Osteoblast (primary cell): ENCODE data around the gene HMGA1. TPM values are rescaled to one million over a fixed set of nuclear protein-coding genes. Genes with fewer than 3 reads are reported as not detected.
A peak's percentile ranks its signal among the peaks of the same experiment; 100 is the strongest.

Experiments
- DNase-seq: peaks from one replicate; pipeline ENCODE4 v3.0.0; 2011; ENCODE audit warnings: low spot score, mixed read lengths; ENCODE audit not compliant: insufficient read length; ENCODE audit errors: missing footprints
- H2AFZ ChIP-seq: 2 replicates; pipeline ENCODE4 v1.6.0; 2011; ENCODE audit warnings: mild to moderate bottlenecking, low read length
- H3K27ac ChIP-seq: 2 replicates; pipeline ENCODE4 v1.5.1; 2011; ENCODE audit warnings: mild to moderate bottlenecking, low read depth, low read length, moderate library complexity
- H3K27me3 ChIP-seq: 2 replicates; pipeline ENCODE4 v1.6.0; 2012; ENCODE audit warnings: mild to moderate bottlenecking, control low read depth, inconsistent platforms, low read length, moderate library complexity; ENCODE audit not compliant: insufficient read depth
- H3K36me3 ChIP-seq: 2 replicates; pipeline ENCODE4 v1.5.1; 2011; ENCODE audit warnings: mild to moderate bottlenecking, low read length, control low read depth, moderate library complexity; ENCODE audit not compliant: insufficient read depth
- H3K4me1 ChIP-seq: 2 replicates; pipeline ENCODE4 v1.5.1; 2011; ENCODE audit warnings: mild to moderate bottlenecking, low read length, control low read depth, moderate library complexity; ENCODE audit not compliant: insufficient read depth
- H3K4me2 ChIP-seq: 2 replicates; pipeline ENCODE4 v1.6.0; 2011; ENCODE audit warnings: mild to moderate bottlenecking, low read length; ENCODE audit not compliant: insufficient read depth
- H3K4me3 ChIP-seq: fragments of 200-600 bp; sonication (generic); 3 replicates; pipeline ENCODE4 v1.5.1; 2012; ENCODE audit warnings: mild to moderate bottlenecking, low read length, inconsistent platforms; ENCODE audit not compliant: insufficient read depth
- H3K79me2 ChIP-seq: 2 replicates; pipeline ENCODE4 v1.6.0; 2012; ENCODE audit warnings: mild to moderate bottlenecking, low read length, control low read depth, inconsistent platforms; ENCODE audit not compliant: insufficient read depth
- H3K9me3 ChIP-seq: 2 replicates; pipeline ENCODE4 v1.5.1; 2011; ENCODE audit warnings: low read depth, low read length, control low read depth
- H4K20me1 ChIP-seq: 2 replicates; pipeline ENCODE4 v1.6.0; 2012; ENCODE audit warnings: mild to moderate bottlenecking, low read length, control low read depth; ENCODE audit not compliant: insufficient read depth
- total RNA-seq: library from RNA; depleted of rRNA; stranded (reverse); fragments of >200 nt; gene quantifications from 2 replicates; pipeline ENCODE4 v1.2.3, GENCODE V29; 2012
- TF ChIP-seq, protein P1 (sequence below): IDR thresholded peaks from 2 replicates; pipeline ENCODE4 v1.5.1; 2011; ENCODE audit warnings: mild to moderate bottlenecking, low read depth, low read length, moderate library complexity; ENCODE audit errors: extremely low read depth

The HMGA1 gene
- total RNA-seq, 1 donor: 59.4 TPM

DNA sequence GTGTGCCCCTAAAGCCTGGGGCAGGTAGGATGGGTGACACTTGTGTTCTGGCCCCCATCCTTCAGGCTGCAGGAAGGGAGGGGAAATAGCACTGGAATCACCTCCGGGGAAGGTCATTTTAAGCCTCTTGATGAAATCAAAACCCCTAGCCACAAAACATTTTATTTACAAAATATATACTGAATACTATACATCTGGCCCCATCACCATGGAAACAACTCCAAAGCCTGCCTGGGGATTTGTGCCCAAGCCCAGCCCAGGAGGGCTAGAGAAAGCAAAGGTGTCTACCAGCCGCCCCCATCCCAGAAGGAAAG lies 9.5 kb downstream of the HMGA1 start:
- Histone ChIP-seq H3K9me3 (no peaks in the 10 kb centered on the region), H3K36me3 (peaks cover 23% of the 10 kb centered on the region), H3K79me2 (peaks cover 20% of the 10 kb centered on the region), H3K4me2 (no peak overlapping the region), H4K20me1 (peaks cover 8% of the 10 kb centered on the region), H2AFZ (no peak overlapping the region), H3K4me3 (no peak overlapping the region), H3K4me1 (peaks cover 46% of the 10 kb centered on the region), H3K27me3 (no peaks in the 10 kb centered on the region), H3K27ac (peak overlapping the region; percentile 52)
- TF ChIP-seq, protein P1, sequence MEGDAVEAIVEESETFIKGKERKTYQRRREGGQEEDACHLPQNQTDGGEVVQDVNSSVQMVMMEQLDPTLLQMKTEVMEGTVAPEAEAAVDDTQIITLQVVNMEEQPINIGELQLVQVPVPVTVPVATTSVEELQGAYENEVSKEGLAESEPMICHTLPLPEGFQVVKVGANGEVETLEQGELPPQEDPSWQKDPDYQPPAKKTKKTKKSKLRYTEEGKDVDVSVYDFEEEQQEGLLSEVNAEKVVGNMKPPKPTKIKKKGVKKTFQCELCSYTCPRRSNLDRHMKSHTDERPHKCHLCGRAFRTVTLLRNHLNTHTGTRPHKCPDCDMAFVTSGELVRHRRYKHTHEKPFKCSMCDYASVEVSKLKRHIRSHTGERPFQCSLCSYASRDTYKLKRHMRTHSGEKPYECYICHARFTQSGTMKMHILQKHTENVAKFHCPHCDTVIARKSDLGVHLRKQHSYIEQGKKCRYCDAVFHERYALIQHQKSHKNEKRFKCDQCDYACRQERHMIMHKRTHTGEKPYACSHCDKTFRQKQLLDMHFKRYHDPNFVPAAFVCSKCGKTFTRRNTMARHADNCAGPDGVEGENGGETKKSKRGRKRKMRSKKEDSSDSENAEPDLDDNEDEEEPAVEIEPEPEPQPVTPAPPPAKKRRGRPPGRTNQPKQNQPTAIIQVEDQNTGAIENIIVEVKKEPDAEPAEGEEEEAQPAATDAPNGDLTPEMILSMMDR: no peak
- peak; percentile 34 for DNase-seq

DNA sequence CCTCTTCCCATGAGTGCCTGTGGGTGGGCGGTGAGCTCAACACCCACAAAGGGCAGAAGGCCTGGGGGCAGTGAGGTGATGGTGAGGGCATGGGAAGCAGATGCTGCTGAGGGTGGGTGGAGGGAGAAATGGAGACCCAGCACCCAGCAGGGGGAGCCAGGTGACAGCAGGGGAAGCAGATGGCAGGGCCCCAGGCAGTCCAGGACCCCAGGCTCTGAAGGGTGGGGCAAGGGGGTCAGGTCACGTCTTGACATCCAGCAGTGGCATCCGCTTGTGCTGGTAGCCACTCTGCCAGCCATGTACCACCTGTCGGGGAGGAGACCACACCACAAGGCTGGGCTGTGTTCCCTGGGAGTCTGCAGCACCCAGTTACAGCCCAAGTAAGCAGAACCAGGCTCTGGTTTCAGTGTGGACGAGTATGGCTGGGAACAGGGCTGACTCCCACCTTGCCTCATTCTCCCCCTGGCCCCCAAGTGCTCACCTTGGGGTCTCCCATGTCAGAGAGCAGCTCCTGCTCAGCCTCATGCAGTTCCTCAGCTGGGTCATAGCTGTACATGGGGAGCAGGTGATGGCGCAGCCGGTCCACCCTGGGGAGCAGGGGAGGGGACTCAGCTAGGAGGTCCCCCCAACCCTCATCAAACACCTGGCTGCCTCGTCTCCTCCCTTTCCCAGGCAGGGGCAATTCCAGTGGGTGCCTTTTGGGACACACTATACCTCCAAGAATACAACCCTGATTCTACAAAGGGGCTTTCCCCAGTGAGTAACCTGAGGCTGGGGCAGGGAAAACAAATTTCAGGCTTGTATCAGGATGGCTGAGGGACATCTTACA lies 10.1 kb downstream of the HMGA1 start:
- no peak overlapping the region for H3K4me2 ChIP-seq
- H3K4me3 ChIP-seq: no peak overlapping the region
- TF ChIP-seq, protein P1: peak; percentile 41
- peaks cover 45% of the 10 kb centered on the region for H3K4me1 ChIP-seq
- peaks cover 17% of the 10 kb centered on the region for H3K36me3 ChIP-seq
- no peaks in the 10 kb centered on the region for H3K9me3 ChIP-seq
- H4K20me1 ChIP-seq: peaks cover 8% of the 10 kb centered on the region
- peaks cover 18% of the 10 kb centered on the region for H3K79me2 ChIP-seq
- no peak overlapping the region for H2AFZ ChIP-seq
- DNase-seq: peak; percentile 79
- peak overlapping the region; percentile 52 for H3K27ac ChIP-seq
- no peaks in the 10 kb centered on the region for H3K27me3 ChIP-seq

DNA sequence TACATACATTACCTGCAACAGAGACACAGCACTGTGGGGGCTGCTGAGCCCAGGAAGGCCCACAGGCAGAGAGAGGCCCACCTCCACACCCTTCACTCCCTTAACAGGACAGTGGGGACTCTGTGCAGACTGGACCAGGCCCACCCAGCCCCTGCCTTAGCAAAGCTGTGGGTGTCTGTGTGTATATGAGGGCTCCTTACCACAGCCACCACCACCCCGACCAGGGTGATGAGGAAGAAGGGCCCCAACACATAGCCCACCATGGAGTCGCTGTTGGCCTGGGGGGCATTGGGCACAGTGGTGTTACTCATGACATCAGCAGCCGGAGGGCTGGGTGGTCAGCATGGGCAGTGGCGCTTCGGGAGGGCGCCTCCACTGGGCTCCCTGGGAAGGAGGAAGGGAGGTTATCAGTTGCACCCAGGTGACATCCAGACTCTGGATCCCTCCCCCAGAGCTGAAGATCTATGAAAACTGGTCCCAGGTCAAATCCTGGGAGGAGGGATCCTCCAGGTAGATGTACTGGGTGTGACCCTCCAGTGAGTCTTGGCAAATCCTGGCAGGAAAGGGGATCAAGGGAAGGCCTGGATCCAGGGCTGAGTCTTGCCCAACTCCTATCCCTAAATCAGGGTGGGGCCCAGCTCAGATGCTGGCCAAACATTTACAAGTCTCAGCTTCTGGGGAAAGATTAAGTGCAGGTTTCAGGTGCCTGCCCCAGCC lies 11.0 kb downstream of the HMGA1 start:
- H3K27ac ChIP-seq: peak overlapping the region; percentile 80
- H3K36me3 ChIP-seq: peaks cover 9% of the 10 kb centered on the region
- H3K4me1 ChIP-seq: peaks cover 36% of the 10 kb centered on the region
- H4K20me1 ChIP-seq: peaks cover 8% of the 10 kb centered on the region
- peak overlapping the region; percentile 94 for H3K4me3 ChIP-seq
- H2AFZ ChIP-seq: no peak overlapping the region
- TF ChIP-seq, protein P1: no peak
- H3K4me2 ChIP-seq: peak overlapping the region; percentile 99
- H3K9me3 ChIP-seq: no peaks in the 10 kb centered on the region
- peaks cover 18% of the 10 kb centered on the region for H3K79me2 ChIP-seq
- no peaks in the 10 kb centered on the region for H3K27me3 ChIP-seq
- DNase-seq: peak; percentile 61

DNA sequence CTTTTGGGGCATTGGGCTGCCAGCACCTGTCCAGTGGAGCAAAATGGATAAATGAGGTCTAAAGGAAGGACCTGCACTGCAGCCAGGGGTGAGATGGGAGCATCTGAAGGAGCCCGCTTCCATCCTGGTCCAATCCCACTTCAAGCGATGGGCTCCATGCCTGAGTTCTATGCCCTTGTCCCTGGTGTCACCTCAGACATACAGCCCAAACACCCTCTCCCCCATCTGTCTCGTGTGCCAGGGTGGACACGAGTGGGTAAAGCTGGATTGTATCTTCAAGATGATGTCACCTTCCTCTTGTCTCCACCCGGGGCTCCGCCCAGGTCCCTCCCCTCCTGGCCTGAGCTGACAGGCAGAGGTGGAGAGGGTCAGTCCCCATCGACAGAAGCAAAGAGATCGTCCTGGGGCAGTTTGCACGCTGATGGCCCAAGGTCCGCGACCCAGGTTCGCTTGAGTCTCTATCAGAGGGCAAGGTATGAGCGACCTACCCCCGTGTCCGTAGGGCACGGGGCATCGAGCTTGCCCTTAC lies 11.6 kb downstream of the HMGA1 start:
- peak; percentile 89 for DNase-seq
- Histone ChIP-seq H3K4me1 (peaks cover 30% of the 10 kb centered on the region), H3K9me3 (no peaks in the 10 kb centered on the region), H3K4me2 (peak overlapping the region; percentile 99), H3K27ac (peak overlapping the region; percentile 80), H3K4me3 (peak overlapping the region; percentile 94), H3K27me3 (no peaks in the 10 kb centered on the region), H3K79me2 (peaks cover 18% of the 10 kb centered on the region), H3K36me3 (peaks cover 7% of the 10 kb centered on the region), H4K20me1 (peaks cover 8% of the 10 kb centered on the region), H2AFZ (peak overlapping the region; percentile 93)
- TF ChIP-seq, protein P1: no peak
